ENCODE data around the gene COMMD6. TPM values are rescaled to one million over a fixed set of nuclear protein-coding genes. Genes with fewer than 3 reads are reported as not detected.

The COMMD6 gene
- total and polyA plus RNA-seq, 12 donors, result 60.7 to 599 (median 317) TPM

- WGBS, 4 donors, result 89 to 96% (median 94%) methylated on average over 3 of the region's 3 CpGs
- H3K36me3 ChIP-seq (replicated peaks in 1 of 2), result no peaks in the 10 kb centered on the region
- TF ChIP-seq CTCF (IDR thresholded peaks at IDR 0.05), result no peak
- no peak for TF ChIP-seq POLR2A (IDR thresholded peaks at IDR 0.05)
- H3K27ac ChIP-seq, result no peak overlapping the region
- no peaks in the 10 kb centered on the region for H3K9me3 ChIP-seq (replicated peaks in 1 of 3)
- no peak overlapping the region for H3K4me3 ChIP-seq
- intact Hi-C loops (cut with DNase I), result no loop called here
- no peaks in the 10 kb centered on the region for H3K4me1 ChIP-seq (replicated peaks in 1 of 2)
- H3K27me3 ChIP-seq, result no peaks in the 10 kb centered on the region
- DNase-seq, result no peak
These were observed 26.5 kb downstream of the COMMD6 start for GRCh38 chr13:75511051-75511625.

GRCh38 chr13:75508002-75508548, 29.6 kb downstream of the COMMD6 start:
- H3K36me3 ChIP-seq (replicated peaks in 1 of 2), result no peaks in the 10 kb centered on the region
- no peak overlapping the region for H3K27ac ChIP-seq
- H3K9me3 ChIP-seq (replicated peaks in 1 of 3), result no peaks in the 10 kb centered on the region
- H3K27me3 ChIP-seq, result no peaks in the 10 kb centered on the region
- TF ChIP-seq POLR2A (IDR thresholded peaks at IDR 0.05), result no peak
- no peak for TF ChIP-seq CTCF (IDR thresholded peaks at IDR 0.05)
- no peak overlapping the region for H3K4me3 ChIP-seq
- intact Hi-C loops (cut with DNase I), result no loop called here
- 90 to 100% (median 95%) methylated on average over 1 to 6 of the region's 6 CpGs for WGBS, 4 donors
- no peak for DNase-seq
- H3K4me1 ChIP-seq (replicated peaks in 1 of 2), result no peaks in the 10 kb centered on the region

GRCh38 chr13:75507027-75508001, 30.3 kb downstream of the COMMD6 start:
- intact Hi-C loops (cut with DNase I), result no loop called here
- Histone ChIP-seq H3K27me3 (no peaks in the 10 kb centered on the region), H3K4me3 (no peak overlapping the region), H3K4me1 (replicated peaks in 1 of 2) (no peaks in the 10 kb centered on the region), H3K27ac (no peak overlapping the region), H3K36me3 (replicated peaks in 1 of 2) (no peaks in the 10 kb centered on the region), H3K9me3 (replicated peaks in 1 of 3) (no peaks in the 10 kb centered on the region)
- WGBS, 4 donors, result 78 to 98% (median 91%) methylated on average over 8 to 10 of the region's 10 CpGs
- TF ChIP-seq POLR2A (IDR thresholded peaks at IDR 0.05), result no peak
- no peak for TF ChIP-seq CTCF (IDR thresholded peaks at IDR 0.05)
- no peak for DNase-seq

- no peak overlapping the region for H3K4me3 ChIP-seq
- DNase-seq, result no peak
- H3K9me3 ChIP-seq (replicated peaks in 1 of 3), result no peaks in the 10 kb centered on the region
- no peak overlapping the region for H3K27ac ChIP-seq
- intact Hi-C loops (cut with DNase I), result no loop called here
- H3K4me1 ChIP-seq (replicated peaks in 1 of 2), result no peaks in the 10 kb centered on the region
- no peak for TF ChIP-seq CTCF (IDR thresholded peaks at IDR 0.05)
- no peak for TF ChIP-seq POLR2A (IDR thresholded peaks at IDR 0.05)
- H3K36me3 ChIP-seq (replicated peaks in 1 of 2), result no peaks in the 10 kb centered on the region
- WGBS, 4 donors, result 71 to 88% (median 79%) methylated on average over 1 of the region's 1 CpG
- H3K27me3 ChIP-seq, result no peaks in the 10 kb centered on the region
These were observed 31.6 kb downstream of the COMMD6 start for GRCh38 chr13:75506018-75506417.

Data from adrenal gland (tissue), 12 donors.